Stimulated activated CD8-positive, alpha-beta memory T cell treated with anti-CD3 and anti-CD28 coated beads, Interleukin-15, amount 100 ng/mL, for 4 hours (primary cell): ENCODE data around the gene OR10A3.

ENCODE experiments used
- DNase-seq, 2 donors: peaks; one replicate each; pipeline ENCODE4 v3.0.0-alpha.2; 2020; ENCODE audit warnings: low read depth in 2 of 2

OR10A3 gene

GRCh38 chr11:7941146-7941545 lies 362 bp downstream of the OR10A3 start:
- DNase-seq, result no peak

GRCh38 chr11:7936615-7937014 lies 4.9 kb downstream of the OR10A3 start:
- DNase-seq, result no peak

GRCh38 chr11:7931168-7931567 lies 10.3 kb downstream of the OR10A3 start, which contains the start of gene OR10A6:
Gene OR10A6, minus strand, starts transcription at chr11:7931268. Its CDS starts 2,606 bp downstream, at chr11:7928662.
- DNase-seq, result no peak

GRCh38 chr11:7927635-7928034 lies 13.9 kb downstream of the OR10A3 start:
- no peak for DNase-seq

- no peak for DNase-seq
These were observed 17.0 kb downstream of the OR10A3 start for GRCh38 chr11:7924536-7924935.

- no peak for DNase-seq
These were observed 23.4 kb downstream of the OR10A3 start for GRCh38 chr11:7918141-7918540.

GRCh38 chr11:7911011-7911410 lies 30.5 kb downstream of the OR10A3 start:
- no peak for DNase-seq

- no peak for DNase-seq
These were observed 31.2 kb downstream of the OR10A3 start for GRCh38 chr11:7910286-7910788.

GRCh38 chr11:7909585-7910285 lies 31.8 kb downstream of the OR10A3 start:
- DNase-seq, result no peak

GRCh38 chr11:7907121-7907520 lies 34.4 kb downstream of the OR10A3 start:
- no peak for DNase-seq

GRCh38 chr11:7906481-7906880 lies 35.0 kb downstream of the OR10A3 start:
- DNase-seq, result no peak

GRCh38 chr11:7905961-7906429 lies 35.5 kb downstream of the OR10A3 start:
- DNase-seq, result no peak

GRCh38 chr11:7905549-7905948 lies 36.0 kb downstream of the OR10A3 start:
- no peak for DNase-seq

- DNase-seq, result no peak
These were observed 36.6 kb downstream of the OR10A3 start for GRCh38 chr11:7904917-7905316.

GRCh38 chr11:7903940-7904339 lies 37.6 kb downstream of the OR10A3 start:
- no peak for DNase-seq

- DNase-seq, result no peak
These were observed 40.1 kb downstream of the OR10A3 start for GRCh38 chr11:7901319-7901854.

- no peak for DNase-seq
These were observed 40.8 kb downstream of the OR10A3 start for GRCh38 chr11:7900686-7901085.

- DNase-seq, result no peak
These were observed 42.1 kb downstream of the OR10A3 start for GRCh38 chr11:7899418-7899817.

- DNase-seq, result no peak
These were observed 42.7 kb downstream of the OR10A3 start for GRCh38 chr11:7898666-7899283.

- DNase-seq, result no peak
These were observed 45.3 kb downstream of the OR10A3 start for GRCh38 chr11:7896009-7896785.

GRCh38 chr11:7894251-7894650 lies 47.3 kb downstream of the OR10A3 start:
- DNase-seq, result no peak

- no peak for DNase-seq
These were observed 47.7 kb downstream of the OR10A3 start for GRCh38 chr11:7893796-7894195.
